Effector memory CD4-positive, alpha-beta T cell (primary cell): ENCODE measurements around the gene COLGALT1.

Experiments
- DNase-seq, 3 donors: peaks; one replicate each; pipeline ENCODE4 v3.0.0-alpha.2; 2020
- H3K27ac ChIP-seq: 2 replicates; pipeline ENCODE4 v1.7.0; 2013; ENCODE audit warnings: mild to moderate bottlenecking, low read length, moderate library complexity; ENCODE audit not compliant: insufficient read depth, poor library complexity, severe bottlenecking
- H3K27me3 ChIP-seq: replicated peaks from 2 replicates; pipeline ENCODE4 v1.7.0; 2013; ENCODE audit warnings: mild to moderate bottlenecking, low read length; ENCODE audit not compliant: insufficient read depth, control insufficient read depth, poor library complexity, severe bottlenecking
- H3K36me3 ChIP-seq: 2 replicates; pipeline ENCODE4 v1.7.0; 2013; ENCODE audit warnings: mild to moderate bottlenecking, low read length, moderate library complexity; ENCODE audit not compliant: control insufficient read depth, insufficient read depth
- H3K4me1 ChIP-seq: 2 replicates; pipeline ENCODE4 v1.7.0; 2013; ENCODE audit warnings: low read length, mild to moderate bottlenecking; ENCODE audit not compliant: control insufficient read depth, insufficient read depth, poor library complexity, severe bottlenecking
- H3K4me3 ChIP-seq: 2 replicates; pipeline ENCODE4 v1.7.0; 2013; ENCODE audit warnings: low read length, low read depth, mild to moderate bottlenecking; ENCODE audit not compliant: insufficient read depth, poor library complexity, severe bottlenecking
- H3K9me3 ChIP-seq: 2 replicates; pipeline ENCODE4 v1.7.0; 2013; ENCODE audit warnings: mild to moderate bottlenecking, low read length, moderate library complexity; ENCODE audit not compliant: control insufficient read depth

The COLGALT1 gene

GRCh38 chr19:17519967-17520366, 35.5 kb upstream of the COLGALT1 start:
- peaks cover 9% of the 10 kb centered on the region for H3K9me3 ChIP-seq
- H3K36me3 ChIP-seq, result peaks cover 12% of the 10 kb centered on the region
- no peak for DNase-seq
- peaks cover 15% of the 10 kb centered on the region for H3K4me1 ChIP-seq
- no peak overlapping the region for H3K4me3 ChIP-seq
- no peaks in the 10 kb centered on the region for H3K27me3 ChIP-seq
- H3K27ac ChIP-seq, result no peak overlapping the region

GRCh38 chr19:17520865-17521264, 34.6 kb upstream of the COLGALT1 start:
- no peak overlapping the region for H3K4me3 ChIP-seq
- H3K27ac ChIP-seq, result no peak overlapping the region
- DNase-seq, result no peak
- peaks cover 9% of the 10 kb centered on the region for H3K9me3 ChIP-seq
- peaks cover 12% of the 10 kb centered on the region for H3K36me3 ChIP-seq
- H3K27me3 ChIP-seq, result no peaks in the 10 kb centered on the region
- peaks cover 15% of the 10 kb centered on the region for H3K4me1 ChIP-seq

- Histone ChIP-seq H3K4me1 (peaks cover 20% of the 10 kb centered on the region), H3K36me3 (no peaks in the 10 kb centered on the region), H3K4me3 (peak overlapping the region; percentile 17), H3K27ac (no peak overlapping the region), H3K27me3 (no peaks in the 10 kb centered on the region), H3K9me3 (no peaks in the 10 kb centered on the region)
- no peak for DNase-seq
These were observed 32.2 kb upstream of the COLGALT1 start for GRCh38 chr19:17522988-17523872.

GRCh38 chr19:17524651-17525050, 30.8 kb upstream of the COLGALT1 start:
- H3K4me1 ChIP-seq, result peaks cover 20% of the 10 kb centered on the region

GRCh38 chr19:17525141-17525540, 30.3 kb upstream of the COLGALT1 start:
- Histone ChIP-seq H3K27ac (no peak overlapping the region), H3K4me1 (peaks cover 20% of the 10 kb centered on the region), H3K36me3 (no peaks in the 10 kb centered on the region), H3K4me3 (no peak overlapping the region), H3K9me3 (no peaks in the 10 kb centered on the region), H3K27me3 (no peaks in the 10 kb centered on the region)
- no peak for DNase-seq

More at GRCh38 chr19:17524651-17525050, 30.8 kb upstream of the COLGALT1 start:
- no peak overlapping the region for H3K4me3 ChIP-seq
- DNase-seq, result no peak
- no peak overlapping the region for H3K27ac ChIP-seq
- no peaks in the 10 kb centered on the region for H3K36me3 ChIP-seq
- no peaks in the 10 kb centered on the region for H3K27me3 ChIP-seq
- H3K9me3 ChIP-seq, result no peaks in the 10 kb centered on the region

GRCh38 chr19:17526922-17527321, 28.5 kb upstream of the COLGALT1 start:
- Histone ChIP-seq H3K4me3 (no peak overlapping the region), H3K27ac (no peak overlapping the region)
- no peak for DNase-seq

GRCh38 chr19:17527326-17527725, 28.1 kb upstream of the COLGALT1 start:
- Histone ChIP-seq H3K9me3 (no peaks in the 10 kb centered on the region), H3K36me3 (no peaks in the 10 kb centered on the region), H3K27me3 (no peaks in the 10 kb centered on the region), H3K27ac (no peak overlapping the region), H3K4me1 (peaks cover 20% of the 10 kb centered on the region), H3K4me3 (no peak overlapping the region)
- DNase-seq, result no peak

More at GRCh38 chr19:17526922-17527321, 28.5 kb upstream of the COLGALT1 start:
- Histone ChIP-seq H3K27me3 (no peaks in the 10 kb centered on the region), H3K9me3 (no peaks in the 10 kb centered on the region), H3K4me1 (peaks cover 20% of the 10 kb centered on the region), H3K36me3 (no peaks in the 10 kb centered on the region)

GRCh38 chr19:17528610-17529009, 26.8 kb upstream of the COLGALT1 start:
- H3K27me3 ChIP-seq, result no peaks in the 10 kb centered on the region
- no peaks in the 10 kb centered on the region for H3K36me3 ChIP-seq
- H3K27ac ChIP-seq, result no peak overlapping the region
- peaks cover 9% of the 10 kb centered on the region for H3K4me1 ChIP-seq
- H3K9me3 ChIP-seq, result no peaks in the 10 kb centered on the region
- no peak for DNase-seq
- no peak overlapping the region for H3K4me3 ChIP-seq

GRCh38 chr19:17529239-17530158, 25.9 kb upstream of the COLGALT1 start:
- H3K9me3 ChIP-seq, result no peaks in the 10 kb centered on the region
- H3K4me1 ChIP-seq, result peaks cover 5% of the 10 kb centered on the region
- H3K4me3 ChIP-seq, result no peak overlapping the region
- no peaks in the 10 kb centered on the region for H3K36me3 ChIP-seq
- DNase-seq, result no peak
- no peak overlapping the region for H3K27ac ChIP-seq
- H3K27me3 ChIP-seq, result no peaks in the 10 kb centered on the region

GRCh38 chr19:17530586-17530985, 24.9 kb upstream of the COLGALT1 start:
- H3K27ac ChIP-seq, result no peak overlapping the region
- no peak for DNase-seq
- no peaks in the 10 kb centered on the region for H3K9me3 ChIP-seq
- no peaks in the 10 kb centered on the region for H3K27me3 ChIP-seq
- H3K36me3 ChIP-seq, result no peaks in the 10 kb centered on the region
- H3K4me3 ChIP-seq, result no peak overlapping the region
- peaks cover 5% of the 10 kb centered on the region for H3K4me1 ChIP-seq
